HT-29 (cell line): ENCODE data around the gene BOLA1. TPM values are rescaled to one million over a fixed set of nuclear protein-coding genes. Genes with fewer than 3 reads are reported as not detected.
"Not testable (repeated sequence)": the region's sequence is repeated elsewhere in the genome, so short reads cannot be mapped to it uniquely, and the experiment has no call there.

Experiments used
- DNase-seq: peaks from one replicate; pipeline ENCODE4 v3.0.0-alpha.2; 2015; ENCODE audit warnings: low spot score
- total RNA-seq: library from RNA; depleted of rRNA; stranded (reverse); fragments of >200 nt; shearing (Covaris generic); gene quantifications from 2 replicates; pipeline ENCODE4 v1.2.3, GENCODE V29; 2014; rRNA removed

The BOLA1 gene
- total RNA-seq, 1 experiment from 2014 or later = 17.8 TPM

- DNase-seq = no peak
Observed at GRCh38 chr1:149928401-149928724, 29.0 kb downstream of the BOLA1 start.

DNA sequence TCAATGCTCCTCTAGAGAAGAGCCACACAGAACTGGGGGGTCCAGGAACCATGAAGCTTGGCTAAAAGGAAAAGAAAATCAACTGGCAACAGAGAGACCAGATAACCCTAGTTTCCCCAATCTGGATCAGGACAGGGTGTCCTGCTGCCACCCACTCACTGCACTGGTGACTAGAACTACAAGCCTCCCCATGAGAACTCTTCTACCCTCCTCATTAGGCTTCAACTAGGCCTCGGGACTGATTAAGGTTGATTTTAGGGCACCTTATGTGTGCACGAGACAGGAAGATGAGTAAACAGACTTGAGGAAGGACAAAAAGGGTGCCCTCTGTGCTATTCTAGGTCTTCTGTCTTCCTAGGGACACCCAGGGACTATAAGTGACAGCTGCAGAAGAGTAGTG lies 30.5 kb downstream of the BOLA1 start:
- no peak for DNase-seq

- DNase-seq = no peak
Observed at GRCh38 chr1:149931212-149931790, 31.9 kb downstream of the BOLA1 start.

- no peak for DNase-seq
Observed at GRCh38 chr1:149932474-149932873, 33.1 kb downstream of the BOLA1 start.

GRCh38 chr1:149933208-149933607 lies 33.8 kb downstream of the BOLA1 start:
- no peak for DNase-seq

DNA sequence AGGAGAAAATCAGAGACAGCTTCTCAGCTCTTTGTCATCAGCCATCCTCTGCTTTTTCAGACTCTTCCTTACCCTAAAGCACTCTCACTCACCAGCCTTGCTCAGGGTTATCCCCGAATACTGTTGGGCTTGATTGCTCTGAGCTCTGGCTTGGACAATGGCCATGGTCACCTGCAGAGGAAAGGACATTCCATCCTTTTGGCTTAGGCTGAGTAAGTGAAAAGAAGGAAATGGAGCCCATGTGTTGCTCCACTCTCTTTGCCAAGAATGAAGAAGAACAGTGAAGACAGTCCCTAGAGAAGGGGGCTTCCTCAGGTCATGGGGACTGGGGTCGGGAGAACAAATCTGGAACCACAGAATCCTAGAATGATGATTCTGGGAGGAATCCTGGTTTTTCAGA lies 35.0 kb downstream of the BOLA1 start:
- no peak for DNase-seq

DNA sequence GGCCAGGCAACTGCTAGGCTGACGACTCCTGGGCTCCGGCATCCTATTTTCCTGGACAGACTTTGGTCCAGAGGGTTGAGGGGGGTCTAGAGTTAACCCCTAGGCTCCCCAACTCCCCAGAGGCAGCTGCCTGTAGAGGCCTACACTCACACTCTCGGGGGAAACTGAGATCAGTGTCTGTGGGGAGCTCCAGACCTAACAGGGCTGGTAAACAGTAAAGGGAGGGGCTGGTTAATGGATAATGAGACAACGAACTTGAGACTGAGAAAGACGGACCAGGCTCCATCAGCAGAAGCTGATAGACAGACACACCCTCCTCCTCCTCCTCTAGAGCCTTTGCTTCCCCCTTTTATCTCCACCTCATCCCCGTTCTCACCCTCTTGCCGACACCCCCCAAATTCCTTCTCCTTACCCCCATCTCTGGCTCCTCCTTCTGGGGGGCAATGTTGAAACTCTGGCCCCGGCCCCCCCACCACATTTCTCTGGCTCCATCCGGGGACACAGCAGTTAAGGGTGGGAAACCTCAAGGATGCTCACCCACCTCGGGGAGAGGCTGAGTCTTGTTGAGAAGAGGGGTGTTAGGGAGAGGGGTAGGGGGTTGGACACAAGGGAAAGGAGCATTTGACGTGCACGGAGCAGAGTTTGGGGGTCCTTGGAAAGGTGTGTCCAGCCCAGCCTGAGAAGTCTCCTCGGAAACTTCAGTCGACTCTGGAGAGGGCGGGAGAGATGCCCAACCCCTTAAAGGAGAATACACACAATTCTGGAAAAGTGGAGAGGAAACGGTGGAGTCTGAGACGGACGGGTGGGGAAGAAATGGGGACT lies 37.0 kb downstream of the BOLA1 start, which contains the start of gene MTMR11:
Gene MTMR11, minus strand, starts transcription at position 710 of the 822 bp plus-strand sequence. Its CDS starts 232 bp downstream, at position 478.
- DNase-seq = peak; percentile 70

GRCh38 chr1:149936992-149937705 lies 37.8 kb downstream of the BOLA1 start:
- peak; percentile 87 for DNase-seq

DNA sequence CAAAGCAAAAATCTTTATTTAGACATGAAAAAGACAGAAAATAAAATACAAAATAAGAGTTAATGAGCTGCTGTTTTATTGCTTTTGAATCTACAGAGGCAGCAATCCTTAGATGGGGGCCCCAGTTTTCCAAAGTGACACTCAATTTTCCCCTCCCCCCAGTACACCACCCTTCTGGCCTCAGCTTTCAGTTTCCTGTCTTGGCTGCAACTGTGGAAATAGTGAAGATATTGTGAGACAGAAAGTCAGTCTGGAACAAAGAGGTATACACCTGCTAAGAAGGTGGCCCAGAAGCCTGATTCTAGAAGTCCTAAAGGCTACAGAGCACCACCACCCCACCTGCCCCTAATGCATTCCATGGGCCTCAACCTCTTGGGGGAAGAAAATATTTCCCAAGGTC lies 38.4 kb downstream of the BOLA1 start:
- no peak for DNase-seq

DNA sequence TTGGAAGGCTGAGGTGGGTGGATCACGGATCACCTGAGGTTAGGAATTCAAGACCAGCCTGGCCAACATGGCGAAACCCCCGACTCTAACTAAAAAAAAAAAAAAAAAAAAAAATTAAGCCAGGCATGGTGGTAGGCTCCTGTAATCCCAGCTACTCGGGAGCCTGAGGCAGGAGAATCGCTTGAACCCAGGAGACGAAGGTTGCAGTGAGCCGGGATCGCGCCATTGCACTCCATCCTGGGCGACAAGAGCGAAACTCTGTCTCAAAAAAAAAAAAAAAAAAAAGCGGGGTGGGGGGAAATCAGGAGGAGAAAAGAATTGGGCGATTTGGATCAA lies 39.3 kb downstream of the BOLA1 start:
- DNase-seq = not testable (repeated sequence)

- no peak for DNase-seq
Observed at GRCh38 chr1:149940427-149940826, 41.1 kb downstream of the BOLA1 start.

DNA sequence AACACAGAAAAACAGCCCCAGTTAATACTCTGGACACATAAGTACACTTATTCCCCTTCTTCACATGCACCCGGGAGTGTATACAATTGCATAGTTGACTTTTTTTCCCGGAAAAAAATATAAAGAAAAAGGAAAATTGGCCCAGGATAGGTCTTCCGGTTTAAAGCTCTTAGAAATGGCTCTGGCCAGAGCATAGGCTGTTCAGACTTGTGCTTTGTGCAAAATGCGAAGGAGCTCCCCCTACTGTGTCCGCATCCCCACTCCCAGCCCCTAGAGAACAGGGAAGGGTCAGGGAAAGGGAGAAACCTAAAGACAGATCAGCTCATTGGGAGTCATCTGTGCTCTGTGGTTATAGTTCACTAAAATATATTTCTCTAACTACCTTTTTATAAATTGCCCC lies 42.8 kb downstream of the BOLA1 start:
- DNase-seq = no peak

DNA sequence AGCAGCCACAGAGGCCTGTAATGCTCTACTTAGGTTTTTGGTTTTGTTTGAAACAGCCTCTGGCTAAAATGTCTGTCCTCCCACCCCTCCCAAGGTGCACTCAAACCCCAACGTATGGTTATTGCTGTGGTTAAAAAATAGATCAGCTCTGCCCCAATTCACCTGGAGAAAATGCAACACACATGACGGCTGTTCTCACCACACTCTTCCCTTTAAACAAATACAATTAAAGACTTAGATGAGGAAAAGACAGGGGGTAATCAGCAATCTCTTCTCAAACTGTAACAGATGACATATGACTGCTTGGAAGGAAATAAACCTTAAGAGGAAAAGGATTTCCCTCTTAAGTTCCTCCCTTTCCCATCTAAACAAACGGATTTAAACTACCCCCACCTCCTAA lies 43.5 kb downstream of the BOLA1 start:
- DNase-seq = no peak

DNA sequence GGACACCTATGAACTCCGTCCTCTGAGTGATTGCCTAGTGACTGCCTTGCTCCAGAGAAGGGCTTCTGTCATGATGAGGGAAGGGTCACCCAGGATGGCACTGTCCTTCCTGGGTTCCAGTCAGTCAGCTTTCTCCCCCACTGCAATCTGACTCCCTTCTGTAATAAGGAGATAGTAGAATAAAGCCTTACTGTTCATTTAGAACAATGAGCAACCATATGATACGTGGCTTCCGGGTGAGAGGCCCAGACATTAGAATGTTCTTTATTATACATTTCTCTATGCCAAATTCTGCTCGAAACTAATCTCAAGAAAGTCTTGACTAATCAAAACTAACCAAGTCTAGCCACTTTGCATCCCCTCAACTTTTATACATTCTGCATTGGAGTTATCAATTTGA lies 45.8 kb downstream of the BOLA1 start:
- DNase-seq = no peak

GRCh38 chr1:149949911-149950310 lies 50.5 kb downstream of the BOLA1 start:
- DNase-seq = no peak

Other genes with a start within 250 kb of the BOLA1 start
- not detected in 2 replicates for gene FCGR1A, start 116.9 kb upstream of the BOLA1 start, total RNA-seq
- gene SV2A, start 18.3 kb downstream of the BOLA1 start, total RNA-seq = 0.08 TPM in 1 of 2 replicates, not detected in the other
- 13.3 and 14.8 TPM in 2 replicates for gene SF3B4, start 28.2 kb downstream of the BOLA1 start, total RNA-seq
- gene MTMR11, start 37.3 kb downstream of the BOLA1 start, total RNA-seq = 4.8 and 6.8 TPM in 2 replicates
- gene OTUD7B, start 111.2 kb downstream of the BOLA1 start, total RNA-seq = 5.9 and 6.2 TPM in 2 replicates
- 8.7 and 10.5 TPM in 2 replicates for gene VPS45, start 168.2 kb downstream of the BOLA1 start, total RNA-seq